Esophagus muscularis mucosa (tissue), 4 donors: Measurements from ENCODE around the gene RXRB. TPM values are rescaled to one million over a fixed set of nuclear protein-coding genes. Genes with fewer than 3 reads are reported as not detected.
"Not testable (repeated sequence)": the region's sequence is repeated elsewhere in the genome, so short reads cannot be mapped to it uniquely, and the experiment has no call there.

Source experiments
- DNase-seq: peaks from one replicate; pipeline ENCODE4 v3.0.0-alpha.2; 2017; ENCODE audit errors: extremely low spot score
- H3K27ac ChIP-seq, 4 donors: fragments of 200-600 bp; sonication (generic); replicated peaks in 1 of 4; 1 replicate in 3 of 4; 2 replicates in 1 of 4; pipeline ENCODE4 v1.5.1; 2016 to 2019; ENCODE audit warnings: mild to moderate bottlenecking in 1 of 4
- H3K27me3 ChIP-seq, 4 donors: fragments of 200-600 bp; sonication (generic); one replicate each; pipeline versions ENCODE4 v1.5.1 to v1.6.0; 2016 to 2019
- H3K36me3 ChIP-seq, 4 donors: fragments of 200-600 bp; sonication (generic); one replicate each; pipeline ENCODE4 v1.5.1; 2016 to 2019
- H3K4me1 ChIP-seq, 4 donors: fragments of 200-600 bp; sonication (generic); one replicate each; pipeline ENCODE4 v1.5.1; 2016 to 2019
- H3K4me3 ChIP-seq, 4 donors: fragments of 200-600 bp; sonication (generic); 1 replicate in 2 of 4; 2 replicates in 2 of 4; pipeline ENCODE4 v1.5.1; 2016 to 2019; ENCODE audit warnings: mild to moderate bottlenecking in 4 of 4, moderate library complexity in 1 of 4
- H3K9me3 ChIP-seq, 4 donors: fragments of 200-600 bp; sonication (generic); 1 replicate in 3 of 4; 2 replicates in 1 of 4; pipeline ENCODE4 v1.5.1; 2016 to 2019
- EP300 ChIP-seq: sonication (generic); formaldehyde crosslinking; IDR thresholded peaks from one replicate; pipeline ENCODE4 v1.6.1; 2017; ENCODE audit warnings: antibody characterized with exemption
- POLR2A ChIP-seq: fragments of 450-650 bp; IDR thresholded peaks from one replicate; pipeline ENCODE4 v1.6.1; 2017; ENCODE audit warnings: antibody characterized with exemption, moderate library complexity, mild to moderate bottlenecking, low read depth
- POLR2AphosphoS5 ChIP-seq, 2 donors: sonication (generic); formaldehyde crosslinking; IDR thresholded peaks; one replicate each; pipeline ENCODE4 v1.6.1; 2017; ENCODE audit warnings: antibody characterized with exemption in 2 of 2
- WGBS: methylation state at CpG from one replicate; pipeline ENCODE4 v1.1.5; 2018; 5-methylcytosine and 5-hydroxymethylcytosine counted together
- intact Hi-C: fragments of 100-400 bp; cut with DNase I; formaldehyde crosslinking; loops from one replicate; pipeline ENCODE4 v1.15.1; 2023
- total RNA-seq, 4 donors: library from RNA; depleted of rRNA; stranded (reverse); fragments of >200 nt; gene quantifications; one replicate each; pipeline versions ENCODE4 v1.1.0 to v1.2.1, GENCODE V29; 2016
- TF ChIP-seq, protein P1 (sequence below), 3 experiments: fragments of 200-600 bp in 2 of 3; fragments of 450-650 bp in 1 of 3; sonication (generic) in 2 of 3; IDR thresholded peaks; one replicate each; pipeline ENCODE4 v1.5.1; 2017 to 2019; ENCODE audit warnings: antibody characterized with exemption in 3 of 3, mild to moderate bottlenecking in 2 of 3, moderate library complexity in 1 of 3

The RXRB gene
- total RNA-seq, 4 donors from 2014 or later = 21.5 to 34.1 (median 32.2) TPM

DNA sequence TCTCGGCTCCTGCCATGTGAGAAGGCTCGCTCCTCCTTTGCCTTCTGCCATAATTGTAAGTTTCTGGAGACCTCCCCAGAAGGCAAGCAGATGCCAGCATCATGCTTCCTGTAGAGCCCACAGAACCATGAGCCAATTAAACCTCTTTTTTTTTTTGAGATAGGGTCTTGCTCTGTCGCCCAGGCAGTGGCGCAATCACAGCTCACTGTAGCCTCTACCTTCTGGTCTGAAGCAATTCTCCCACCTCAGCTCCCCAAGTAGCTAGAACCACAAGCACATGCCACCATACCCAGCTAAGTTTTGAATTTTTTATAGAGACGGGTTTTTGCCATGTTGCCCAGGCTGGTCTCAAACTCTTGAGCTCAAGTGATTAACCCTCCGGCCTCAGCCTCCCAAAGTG lies 36.4 kb upstream of the RXRB start:
- no peak overlapping the region for H3K27ac ChIP-seq
- no peak for TF ChIP-seq EP300
- TF ChIP-seq POLR2AphosphoS5 (IDR thresholded peaks at IDR 0.05) = no peak
- no peak for TF ChIP-seq POLR2A
- TF ChIP-seq, protein P1, sequence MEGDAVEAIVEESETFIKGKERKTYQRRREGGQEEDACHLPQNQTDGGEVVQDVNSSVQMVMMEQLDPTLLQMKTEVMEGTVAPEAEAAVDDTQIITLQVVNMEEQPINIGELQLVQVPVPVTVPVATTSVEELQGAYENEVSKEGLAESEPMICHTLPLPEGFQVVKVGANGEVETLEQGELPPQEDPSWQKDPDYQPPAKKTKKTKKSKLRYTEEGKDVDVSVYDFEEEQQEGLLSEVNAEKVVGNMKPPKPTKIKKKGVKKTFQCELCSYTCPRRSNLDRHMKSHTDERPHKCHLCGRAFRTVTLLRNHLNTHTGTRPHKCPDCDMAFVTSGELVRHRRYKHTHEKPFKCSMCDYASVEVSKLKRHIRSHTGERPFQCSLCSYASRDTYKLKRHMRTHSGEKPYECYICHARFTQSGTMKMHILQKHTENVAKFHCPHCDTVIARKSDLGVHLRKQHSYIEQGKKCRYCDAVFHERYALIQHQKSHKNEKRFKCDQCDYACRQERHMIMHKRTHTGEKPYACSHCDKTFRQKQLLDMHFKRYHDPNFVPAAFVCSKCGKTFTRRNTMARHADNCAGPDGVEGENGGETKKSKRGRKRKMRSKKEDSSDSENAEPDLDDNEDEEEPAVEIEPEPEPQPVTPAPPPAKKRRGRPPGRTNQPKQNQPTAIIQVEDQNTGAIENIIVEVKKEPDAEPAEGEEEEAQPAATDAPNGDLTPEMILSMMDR (IDR thresholded peaks at IDR 0.05) = no peak
- no peaks in the 10 kb centered on the region for H3K36me3 ChIP-seq

DNA sequence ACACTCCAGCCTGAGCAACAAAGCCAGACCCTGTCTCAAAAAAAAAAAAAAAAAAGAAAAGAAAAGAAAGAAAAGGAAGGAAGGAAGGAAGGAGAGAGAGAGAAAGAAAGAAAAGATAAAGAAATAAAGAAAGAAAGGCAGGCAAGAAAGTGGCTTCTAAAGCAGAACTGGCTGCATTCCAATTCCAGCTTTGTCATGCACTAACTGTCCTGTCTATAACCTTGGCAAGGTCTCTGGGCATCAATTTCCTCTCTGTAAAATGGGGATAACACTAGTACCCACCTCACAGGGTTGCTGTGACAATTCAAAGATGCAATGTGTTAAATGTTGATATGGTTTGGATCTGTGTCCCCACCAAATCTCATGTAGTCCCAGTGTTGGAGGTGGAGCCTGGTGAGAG lies 35.9 kb upstream of the RXRB start:
- Histone ChIP-seq H3K9me3 (no peaks in the 10 kb centered on the region), H3K36me3 (no peaks in the 10 kb centered on the region), H3K27me3 (peaks cover 0 to 69% (median 5%) of the 10 kb centered on the region in 4 donors), H3K4me3 (no peak overlapping the region), H3K27ac (no peak overlapping the region), H3K4me1 (no peaks in the 10 kb centered on the region)
- DNase-seq = no peak
- TF ChIP-seq POLR2AphosphoS5 (IDR thresholded peaks at IDR 0.05) = no peak
- TF ChIP-seq, protein P1 (IDR thresholded peaks at IDR 0.05) = no peak
- TF ChIP-seq POLR2A = no peak
- TF ChIP-seq EP300 = no peak
- intact Hi-C loops = no loop called here

More for the DNA sequence above, 36.4 kb upstream of the RXRB start:
- DNase-seq = no peak
- H3K27me3 ChIP-seq = peaks cover 0 to 71% (median 5%) of the 10 kb centered on the region in 4 donors
- H3K4me3 ChIP-seq = no peak overlapping the region
- H3K9me3 ChIP-seq = no peaks in the 10 kb centered on the region
- H3K4me1 ChIP-seq = no peaks in the 10 kb centered on the region
- 79% methylated on average over 6 of the region's 6 CpGs for WGBS
- intact Hi-C loops = no loop called here

DNA sequence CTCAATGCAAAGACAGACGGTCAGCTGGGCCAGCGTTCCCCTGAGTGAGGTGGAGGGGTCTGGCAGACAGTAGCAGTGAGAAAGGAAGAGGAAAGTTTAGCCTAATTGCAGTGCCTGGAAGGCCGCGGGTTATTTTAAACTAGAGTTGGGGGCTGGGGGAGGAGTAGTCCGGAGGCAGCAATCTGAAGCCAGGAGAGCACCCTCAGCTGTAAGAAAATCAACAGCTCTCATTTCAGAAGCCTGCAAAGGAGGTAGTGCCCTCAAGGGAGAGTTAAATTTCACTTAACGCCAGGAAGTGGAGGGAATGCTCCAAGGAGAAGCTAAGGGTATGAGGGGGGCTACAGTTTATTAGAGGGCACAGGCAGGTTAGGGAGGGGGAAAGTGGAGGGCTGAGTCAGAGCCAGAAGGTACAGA lies 34.8 kb upstream of the RXRB start:
- DNase-seq = no peak
- WGBS = 13% methylated on average over 6 of the region's 6 CpGs
- intact Hi-C loops = no loop called here

DNA sequence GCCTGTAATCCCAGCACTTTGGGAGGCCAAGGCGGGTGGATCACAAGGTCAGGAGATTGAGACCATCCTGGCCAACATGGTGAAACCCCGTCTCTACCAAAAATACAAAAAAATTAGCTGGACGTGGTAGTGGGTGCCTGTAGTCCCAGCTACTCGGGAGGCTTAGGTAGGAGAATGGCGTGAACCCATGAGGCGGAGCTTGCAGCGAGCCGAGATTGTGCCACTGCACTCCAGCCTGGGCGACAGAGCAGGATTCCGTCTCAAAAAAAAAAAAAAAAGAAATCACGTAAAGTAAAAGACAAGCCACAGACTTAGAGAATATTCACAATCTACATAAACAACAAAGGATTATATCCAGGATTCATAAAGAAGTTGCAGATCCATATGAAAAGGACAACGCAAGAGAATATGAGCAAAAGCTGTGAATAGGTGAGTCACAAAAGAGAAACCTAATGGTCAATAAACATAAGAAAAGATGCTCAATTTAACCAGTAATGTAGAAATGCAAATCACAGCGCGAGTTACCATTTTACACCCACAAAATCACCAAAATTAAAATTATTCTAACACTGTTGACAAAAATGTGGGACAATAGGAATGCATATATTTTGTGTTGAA lies 26.1 kb upstream of the RXRB start:
- intact Hi-C loops, DNase-seq, H3K4me3 ChIP-seq, H3K9me3 ChIP-seq, H3K27ac ChIP-seq, H3K4me1 ChIP-seq, H3K36me3 ChIP-seq: not testable (repeated sequence)
- H3K27me3 ChIP-seq = peaks cover 0 to 35% (median 1%) of the 10 kb centered on the region in 4 donors
- 40% methylated on average over 14 of the region's 14 CpGs for WGBS

More for the DNA sequence above, 34.8 kb upstream of the RXRB start:
- H3K4me1 ChIP-seq = no peaks in the 10 kb centered on the region
- H3K27ac ChIP-seq = no peak overlapping the region
- H3K36me3 ChIP-seq = no peaks in the 10 kb centered on the region
- H3K9me3 ChIP-seq = no peaks in the 10 kb centered on the region
- peaks cover 0 to 58% (median 5%) of the 10 kb centered on the region in 4 donors for H3K27me3 ChIP-seq
- TF ChIP-seq, protein P1 (IDR thresholded peaks at IDR 0.05) = no peak
- TF ChIP-seq EP300 = no peak
- TF ChIP-seq POLR2AphosphoS5 (IDR thresholded peaks at IDR 0.05) = no peak
- TF ChIP-seq POLR2A = no peak
- H3K4me3 ChIP-seq = no peak overlapping the region

DNA sequence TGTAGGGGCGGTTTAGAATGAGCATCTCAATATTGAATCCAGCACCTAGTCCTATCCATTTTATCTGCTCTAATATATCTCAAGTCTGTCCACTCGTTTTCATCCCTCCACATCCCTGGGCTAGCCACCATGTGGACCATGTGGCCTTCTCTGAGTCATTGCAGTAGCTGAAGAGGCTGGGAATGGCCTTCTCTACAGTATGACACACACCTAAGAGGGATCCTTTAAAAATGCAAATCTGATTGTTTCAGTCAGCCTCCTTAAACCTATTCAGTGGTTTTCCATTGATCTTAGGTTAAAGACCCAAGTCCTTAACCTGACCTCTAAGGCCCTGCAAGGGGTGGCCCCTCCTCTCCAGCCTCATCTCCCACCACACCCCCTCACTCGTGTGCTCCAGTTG lies 17.2 kb upstream of the RXRB start:
- Histone ChIP-seq H3K27ac (no peak overlapping the region), H3K27me3 (peaks cover 0 to 10% (median 0%) of the 10 kb centered on the region in 4 donors), H3K36me3 (no peaks in the 10 kb centered on the region), H3K9me3 (no peaks in the 10 kb centered on the region), H3K4me1 (peaks cover 4 to 17% (median 16%) of the 10 kb centered on the region in 4 donors), H3K4me3 (no peak overlapping the region)
- 67% methylated on average over 3 of the region's 3 CpGs for WGBS
- no peak for TF ChIP-seq POLR2AphosphoS5 (IDR thresholded peaks at IDR 0.05)
- TF ChIP-seq POLR2A = no peak
- TF ChIP-seq EP300 = no peak
- TF ChIP-seq, protein P1 (IDR thresholded peaks at IDR 0.05) = no peak
- intact Hi-C loops = no loop called here
- no peak for DNase-seq
